DMS 273 (cell line): ENCODE results near the gene MTOR.
A peak's percentile ranks its signal among the peaks of the same experiment; 100 is the strongest.

Experiments used
- DNase-seq: peaks from one replicate; lab custom pipeline; 2025; ENCODE audit not compliant: unreplicated experiment; lab: John Stamatoyannopoulos, UW

The MTOR gene

GRCh38 chr1:11152755-11153154 lies 109.6 kb downstream of the MTOR start:
- DNase-seq = no peak

GRCh38 chr1:11151826-11152612 lies 110.3 kb downstream of the MTOR start:
- DNase-seq = no peak

- DNase-seq = no peak
Observed at GRCh38 chr1:11151114-11151513, 111.2 kb downstream of the MTOR start.

- peak; percentile 50 for DNase-seq
Observed at GRCh38 chr1:11150326-11150725, 112.0 kb downstream of the MTOR start.

GRCh38 chr1:11147197-11147770 lies 115.1 kb downstream of the MTOR start:
- DNase-seq = no peak

GRCh38 chr1:11145741-11146140 lies 116.6 kb downstream of the MTOR start:
- no peak for DNase-seq

GRCh38 chr1:11144570-11145256 lies 117.6 kb downstream of the MTOR start:
- DNase-seq = no peak

GRCh38 chr1:11143907-11144306 lies 118.4 kb downstream of the MTOR start:
- DNase-seq = no peak

- DNase-seq = no peak
Observed at GRCh38 chr1:11143401-11143800, 119.0 kb downstream of the MTOR start.

GRCh38 chr1:11142618-11143391 lies 119.5 kb downstream of the MTOR start:
- DNase-seq = no peak

GRCh38 chr1:11138952-11139351 lies 123.4 kb downstream of the MTOR start:
- no peak for DNase-seq

GRCh38 chr1:11138029-11138428 lies 124.3 kb downstream of the MTOR start:
- DNase-seq = no peak

GRCh38 chr1:11134898-11135266 lies 127.5 kb downstream of the MTOR start:
- peak; percentile 62 for DNase-seq

GRCh38 chr1:11134251-11134897 lies 128.0 kb downstream of the MTOR start:
- DNase-seq = peak; percentile 65

GRCh38 chr1:11132563-11133293 lies 129.6 kb downstream of the MTOR start:
- DNase-seq = peak; percentile 28

GRCh38 chr1:11131816-11132215 lies 130.5 kb downstream of the MTOR start:
- DNase-seq = no peak

GRCh38 chr1:11130406-11130805 lies 131.9 kb downstream of the MTOR start:
- DNase-seq = no peak

GRCh38 chr1:11129649-11130390 lies 132.5 kb downstream of the MTOR start:
- DNase-seq = no peak

- DNase-seq = no peak
Observed at GRCh38 chr1:11126569-11126968, 135.8 kb downstream of the MTOR start.

GRCh38 chr1:11125931-11126330 lies 136.4 kb downstream of the MTOR start:
- no peak for DNase-seq
